Measurements from ENCODE around the gene TMEM163.

Gene TMEM163

GRCh38 chr2:134718817-134719814 lies at the start of gene TMEM163:
Gene TMEM163 (minus strand): TSS chr2:134719000.
- DNase-seq (ENCODE audit: extremely low spot score), result peak; percentile 70
- TF ChIP-seq BHLHE40 (IDR thresholded peaks at IDR 0.05; ENCODE audit: borderline replicate concordance), result no peak
- TF ChIP-seq FOXK2 (IDR thresholded peaks at IDR 0.05), result no peak
- TF ChIP-seq PKNOX1 (IDR thresholded peaks at IDR 0.05), result no peak
- no peak for TF ChIP-seq SP1 (IDR thresholded peaks at IDR 0.05)
- TF ChIP-seq CTBP1 (IDR thresholded peaks at IDR 0.05; ENCODE audit: borderline replicate concordance), result no peak
- no peak for TF ChIP-seq ZNF384 (IDR thresholded peaks at IDR 0.05)
- TF ChIP-seq ELF4 (IDR thresholded peaks at IDR 0.05), result no peak
- no peak for TF ChIP-seq SUZ12 (IDR thresholded peaks at IDR 0.05)
- ChIA-PET POLR2A (interaction anchor here (0.6 to 1.1 kb wide), 2 partner anchors 17 to 214 kb away, joined by 3 read pairs; no protein-coding TSS in a partner anchor), CTCF (interaction anchor here (0.5 kb wide), 1 partner anchor 176 kb away, joined by 3 read pairs; no protein-coding TSS in a partner anchor)

- ChIA-PET CTCF (no interaction called here), POLR2A (no interaction called here)
- DNase-seq (ENCODE audit: extremely low spot score), result no peak
- no peak for TF ChIP-seq CTBP1 (IDR thresholded peaks at IDR 0.05; ENCODE audit: borderline replicate concordance)
- no peak for TF ChIP-seq HDGF (IDR thresholded peaks at IDR 0.05; ENCODE audit: borderline replicate concordance)
- TF ChIP-seq FOXM1 (IDR thresholded peaks at IDR 0.05; ENCODE audit: borderline replicate concordance), result no peak
- TF ChIP-seq ELF4 (IDR thresholded peaks at IDR 0.05), result no peak
These were observed 47.8 kb upstream of the TMEM163 start for GRCh38 chr2:134766583-134766982.

- no peak for TF ChIP-seq LEF1 (IDR thresholded peaks at IDR 0.05; ENCODE audit: borderline replicate concordance)
- TF ChIP-seq FOXM1 (IDR thresholded peaks at IDR 0.05; ENCODE audit: borderline replicate concordance), result no peak
- no peak for TF ChIP-seq SUZ12 (IDR thresholded peaks at IDR 0.05)
- TF ChIP-seq NFRKB (IDR thresholded peaks at IDR 0.05), result no peak
- TF ChIP-seq PKNOX1 (IDR thresholded peaks at IDR 0.05), result no peak
- TF ChIP-seq L3MBTL2 (conservative IDR thresholded peaks at IDR 0.05), result no peak
- no peak for TF ChIP-seq ELF4 (IDR thresholded peaks at IDR 0.05)
- TF ChIP-seq FOXK2 (IDR thresholded peaks at IDR 0.05), result no peak
- no peak for TF ChIP-seq CTBP1 (IDR thresholded peaks at IDR 0.05; ENCODE audit: borderline replicate concordance)
- TF ChIP-seq FOXA1 (IDR thresholded peaks at IDR 0.05), result no peak
- TF ChIP-seq ZNF384 (IDR thresholded peaks at IDR 0.05), result no peak
- ChIA-PET CTCF (no interaction called here), POLR2A (no interaction called here)
- no peak for DNase-seq (ENCODE audit: extremely low spot score)
These were observed 47.2 kb upstream of the TMEM163 start for GRCh38 chr2:134765987-134766386.

- no peak for TF ChIP-seq ZNF384 (IDR thresholded peaks at IDR 0.05)
- TF ChIP-seq PKNOX1 (IDR thresholded peaks at IDR 0.05), result no peak
- no peak for TF ChIP-seq ELF4 (IDR thresholded peaks at IDR 0.05)
- TF ChIP-seq L3MBTL2 (conservative IDR thresholded peaks at IDR 0.05), result no peak
- no peak for TF ChIP-seq FOXK2 (IDR thresholded peaks at IDR 0.05)
- TF ChIP-seq LEF1 (IDR thresholded peaks at IDR 0.05; ENCODE audit: borderline replicate concordance), result no peak
- TF ChIP-seq NFRKB (IDR thresholded peaks at IDR 0.05), result no peak
- no peak for TF ChIP-seq TARDBP (IDR thresholded peaks at IDR 0.05)
- TF ChIP-seq ARNT (IDR thresholded peaks at IDR 0.05), result no peak
- no peak for TF ChIP-seq FOXA1 (IDR thresholded peaks at IDR 0.05)
- TF ChIP-seq SUZ12 (IDR thresholded peaks at IDR 0.05), result no peak
- no peak for TF ChIP-seq HDGF (IDR thresholded peaks at IDR 0.05; ENCODE audit: borderline replicate concordance)
- TF ChIP-seq FOXM1 (IDR thresholded peaks at IDR 0.05; ENCODE audit: borderline replicate concordance), result no peak
- TF ChIP-seq BHLHE40 (IDR thresholded peaks at IDR 0.05; ENCODE audit: borderline replicate concordance), result no peak
- ChIA-PET POLR2A (no interaction called here), CTCF (no interaction called here)
- no peak for DNase-seq (ENCODE audit: extremely low spot score)
These were observed 45.4 kb upstream of the TMEM163 start for GRCh38 chr2:134764164-134764563.

- ChIA-PET POLR2A (no interaction called here), CTCF (no interaction called here)
- DNase-seq (ENCODE audit: extremely low spot score), result no peak
- no peak for TF ChIP-seq L3MBTL2 (conservative IDR thresholded peaks at IDR 0.05)
- TF ChIP-seq NFRKB (IDR thresholded peaks at IDR 0.05), result no peak
- no peak for TF ChIP-seq ARNT (IDR thresholded peaks at IDR 0.05)
- TF ChIP-seq LEF1 (IDR thresholded peaks at IDR 0.05; ENCODE audit: borderline replicate concordance), result no peak
- TF ChIP-seq CTBP1 (IDR thresholded peaks at IDR 0.05; ENCODE audit: borderline replicate concordance), result no peak
These were observed 44.4 kb upstream of the TMEM163 start for GRCh38 chr2:134763164-134763710.

GRCh38 chr2:134762508-134762907 lies 43.7 kb upstream of the TMEM163 start:
- POLR2A ChIA-PET, result no interaction called here
- DNase-seq (ENCODE audit: extremely low spot score), result no peak
- CTCF ChIA-PET, result no interaction called here
- TF ChIP-seq BHLHE40 (IDR thresholded peaks at IDR 0.05; ENCODE audit: borderline replicate concordance) (no peak), L3MBTL2 (conservative IDR thresholded peaks at IDR 0.05) (no peak), ARNT (IDR thresholded peaks at IDR 0.05) (no peak), SP1 (IDR thresholded peaks at IDR 0.05) (no peak), PKNOX1 (IDR thresholded peaks at IDR 0.05) (no peak), LEF1 (IDR thresholded peaks at IDR 0.05; ENCODE audit: borderline replicate concordance) (no peak), SUZ12 (IDR thresholded peaks at IDR 0.05) (no peak)

Data from HEK293T (cell line).